ENCODE data around the gene ZNF354B.

The ZNF354B gene

GRCh38 chr5:178883815-178884430 lies 24.2 kb downstream of the ZNF354B start:
- DNase-seq: no peak

- DNase-seq: peak; percentile 27 to 85 (median 79)
Observed at GRCh38 chr5:178895615-178896571, 36.1 kb downstream of the ZNF354B start, which contains the start of gene ZFP2. Gene ZFP2 (plus strand): TSS chr5:178895913. CDS start chr5:178931314, 35,401 bp downstream.

- no peak for DNase-seq
Observed at GRCh38 chr5:178899289-178899688, 39.5 kb downstream of the ZNF354B start.

- no peak for DNase-seq
Observed at GRCh38 chr5:178902849-178903248, 43.1 kb downstream of the ZNF354B start.

- no peak for DNase-seq
Observed at GRCh38 chr5:178931846-178932760, 72.3 kb downstream of the ZNF354B start.

All from NCI-H1417 (cell line).